ENCODE data around the gene MARK1.

Gene MARK1

GRCh38 chr1:220527908-220528678, at the start of gene MARK1:
TSS of gene MARK1 (plus strand) at chr1:220528136. CDS start at chr1:220528823, 687 bp downstream.
- Mint-ChIP-seq H3K27ac (no peak within 1 kb of the TSS), H3K27me3 (peaks cover 59% of the 10 kb centered on the region), H3K9me3 (ENCODE audit: low read depth) (no peaks in the 10 kb centered on the region), H3K4me3 (peak within 1 kb of the TSS; percentile 90), H3K36me3 (no peaks in the 10 kb centered on the region), H3K4me1 (ENCODE audit: low read depth) (peaks cover 8% of the 10 kb centered on the region)

DNA sequence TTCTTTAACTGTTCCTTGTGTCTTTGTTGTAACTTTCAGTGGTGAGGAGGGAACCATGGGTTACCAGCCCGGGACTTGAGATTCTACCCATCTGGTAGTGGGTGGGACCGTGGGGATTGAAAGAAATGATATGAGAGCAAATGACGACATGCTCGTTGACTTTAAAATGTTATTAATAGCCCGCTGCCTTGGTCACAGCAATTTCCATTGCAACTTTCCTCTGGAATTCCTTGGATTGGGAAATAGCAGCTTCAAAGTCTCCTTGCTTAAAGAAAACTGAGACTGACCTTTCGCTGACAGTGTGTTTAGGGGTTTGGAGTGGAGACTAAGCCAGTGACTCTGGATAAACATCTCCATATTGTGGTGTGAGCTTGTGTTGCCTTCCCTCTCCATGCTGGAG, 44.2 kb upstream of the MARK1 start:
- H3K27me3 Mint-ChIP-seq, result peaks cover 5% of the 10 kb centered on the region

GRCh38 chr1:220484135-220484534, 43.8 kb upstream of the MARK1 start:
- no peaks in the 10 kb centered on the region for H3K36me3 Mint-ChIP-seq
- H3K9me3 Mint-ChIP-seq (ENCODE audit: low read depth), result no peaks in the 10 kb centered on the region
- no peak overlapping the region for H3K27ac Mint-ChIP-seq
- peaks cover 5% of the 10 kb centered on the region for H3K27me3 Mint-ChIP-seq
- H3K4me3 Mint-ChIP-seq, result no peak overlapping the region
- H3K4me1 Mint-ChIP-seq (ENCODE audit: low read depth), result no peaks in the 10 kb centered on the region

More for the DNA sequence above, 44.2 kb upstream of the MARK1 start:
- no peaks in the 10 kb centered on the region for H3K36me3 Mint-ChIP-seq
- no peak overlapping the region for H3K27ac Mint-ChIP-seq
- H3K4me3 Mint-ChIP-seq, result no peak overlapping the region
- no peaks in the 10 kb centered on the region for H3K4me1 Mint-ChIP-seq (ENCODE audit: low read depth)
- no peaks in the 10 kb centered on the region for H3K9me3 Mint-ChIP-seq (ENCODE audit: low read depth)

DNA sequence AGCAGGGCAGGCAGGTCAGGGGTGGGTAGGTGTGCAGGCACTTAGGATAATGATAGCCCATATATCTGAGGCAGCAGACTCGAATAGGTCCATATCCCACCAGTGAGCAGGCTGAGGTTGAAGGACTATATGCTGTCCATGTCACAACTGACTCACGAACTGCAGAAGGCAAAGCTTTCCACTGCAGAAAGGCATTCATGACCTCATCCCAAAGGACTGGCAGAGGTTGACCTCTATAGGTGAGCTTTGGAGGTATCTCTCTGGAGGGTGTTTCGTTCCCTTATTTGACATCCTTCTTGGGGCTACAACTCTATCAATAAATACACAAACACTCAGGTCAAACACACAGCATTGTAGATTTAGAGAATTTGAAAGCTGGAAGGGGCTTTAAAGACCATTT, 42.8 kb upstream of the MARK1 start:
- no peaks in the 10 kb centered on the region for H3K9me3 Mint-ChIP-seq (ENCODE audit: low read depth)
- H3K4me1 Mint-ChIP-seq (ENCODE audit: low read depth), result no peaks in the 10 kb centered on the region
- no peak overlapping the region for H3K27ac Mint-ChIP-seq
- H3K4me3 Mint-ChIP-seq, result no peak overlapping the region
- no peaks in the 10 kb centered on the region for H3K36me3 Mint-ChIP-seq
- peaks cover 5% of the 10 kb centered on the region for H3K27me3 Mint-ChIP-seq

GRCh38 chr1:220485791-220486190, 42.1 kb upstream of the MARK1 start:
- Mint-ChIP-seq H3K36me3 (no peaks in the 10 kb centered on the region), H3K27me3 (peaks cover 5% of the 10 kb centered on the region), H3K4me1 (ENCODE audit: low read depth) (no peaks in the 10 kb centered on the region), H3K9me3 (ENCODE audit: low read depth) (no peaks in the 10 kb centered on the region), H3K4me3 (no peak overlapping the region), H3K27ac (no peak overlapping the region)

- H3K27ac Mint-ChIP-seq, result no peak overlapping the region
- peaks cover 5% of the 10 kb centered on the region for H3K27me3 Mint-ChIP-seq
- no peaks in the 10 kb centered on the region for H3K36me3 Mint-ChIP-seq
- H3K4me3 Mint-ChIP-seq, result no peak overlapping the region
- H3K9me3 Mint-ChIP-seq (ENCODE audit: low read depth), result no peaks in the 10 kb centered on the region
- no peaks in the 10 kb centered on the region for H3K4me1 Mint-ChIP-seq (ENCODE audit: low read depth)
These were observed 40.6 kb upstream of the MARK1 start for GRCh38 chr1:220487297-220487820.

DNA sequence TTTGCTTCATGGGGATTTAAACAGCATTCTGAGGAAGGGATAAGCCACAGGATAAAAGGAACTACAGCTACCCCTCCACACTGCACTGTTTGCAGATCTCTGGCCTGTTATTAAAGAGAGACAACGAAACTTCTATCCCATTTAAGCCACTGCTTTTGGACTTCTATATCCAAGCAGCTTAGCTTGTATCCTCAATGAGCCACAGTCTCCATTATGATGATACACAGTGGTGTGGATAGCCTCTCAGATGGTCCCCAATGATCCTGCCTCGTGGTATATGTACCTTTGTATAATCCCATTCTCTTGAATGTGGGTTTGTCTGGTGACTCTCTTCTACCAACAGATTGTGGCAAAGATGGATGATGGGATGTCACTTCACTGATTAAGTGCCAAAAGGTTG, 36.0 kb upstream of the MARK1 start:
- Mint-ChIP-seq H3K9me3 (ENCODE audit: low read depth) (no peaks in the 10 kb centered on the region), H3K4me1 (ENCODE audit: low read depth) (no peaks in the 10 kb centered on the region), H3K4me3 (no peak overlapping the region), H3K27ac (no peak overlapping the region), H3K36me3 (no peaks in the 10 kb centered on the region), H3K27me3 (peaks cover 13% of the 10 kb centered on the region)

DNA sequence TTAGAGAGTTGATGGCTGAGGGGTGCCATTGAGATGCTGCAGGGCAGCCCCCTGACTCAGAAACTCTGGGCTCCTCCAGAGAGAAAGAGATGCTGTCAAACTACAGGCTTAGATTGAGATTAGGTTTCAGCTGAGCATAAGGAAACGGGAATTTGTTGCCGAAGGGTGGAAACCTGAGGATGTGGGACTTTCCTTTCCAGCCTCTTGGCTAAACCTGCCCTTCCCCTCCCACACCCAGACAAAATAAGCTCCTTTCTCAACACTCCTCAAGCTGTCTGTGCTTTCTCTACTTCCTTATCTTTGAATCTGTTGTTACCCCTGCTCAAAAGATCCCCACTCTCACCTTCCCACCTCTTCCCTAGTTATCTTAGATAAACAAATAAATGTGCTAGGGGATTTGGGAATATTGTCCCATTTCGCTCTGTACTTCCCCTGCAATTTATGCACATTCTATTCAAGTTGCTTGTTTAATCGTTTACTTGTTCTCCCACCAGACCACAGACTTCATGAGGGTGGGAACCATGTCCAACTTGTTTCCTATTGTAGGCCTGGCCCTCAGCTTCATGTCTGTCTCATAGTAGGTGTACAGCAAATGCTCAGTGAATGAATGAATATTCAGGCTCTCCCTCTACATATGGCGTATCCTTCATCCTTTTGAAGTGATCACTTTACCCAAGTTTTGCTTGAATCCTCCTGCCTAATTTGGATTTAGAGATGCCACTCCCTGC, 30.6 kb upstream of the MARK1 start:
- Mint-ChIP-seq H3K36me3 (no peaks in the 10 kb centered on the region), H3K4me3 (no peak overlapping the region), H3K27me3 (peaks cover 12% of the 10 kb centered on the region), H3K9me3 (ENCODE audit: low read depth) (no peaks in the 10 kb centered on the region), H3K4me1 (ENCODE audit: low read depth) (no peaks in the 10 kb centered on the region), H3K27ac (no peak overlapping the region)

GRCh38 chr1:220498188-220498587, 29.7 kb upstream of the MARK1 start:
- Mint-ChIP-seq H3K27ac (no peak overlapping the region), H3K9me3 (ENCODE audit: low read depth) (no peaks in the 10 kb centered on the region), H3K4me3 (no peak overlapping the region), H3K36me3 (no peaks in the 10 kb centered on the region), H3K27me3 (peaks cover 12% of the 10 kb centered on the region), H3K4me1 (ENCODE audit: low read depth) (no peaks in the 10 kb centered on the region)

DNA sequence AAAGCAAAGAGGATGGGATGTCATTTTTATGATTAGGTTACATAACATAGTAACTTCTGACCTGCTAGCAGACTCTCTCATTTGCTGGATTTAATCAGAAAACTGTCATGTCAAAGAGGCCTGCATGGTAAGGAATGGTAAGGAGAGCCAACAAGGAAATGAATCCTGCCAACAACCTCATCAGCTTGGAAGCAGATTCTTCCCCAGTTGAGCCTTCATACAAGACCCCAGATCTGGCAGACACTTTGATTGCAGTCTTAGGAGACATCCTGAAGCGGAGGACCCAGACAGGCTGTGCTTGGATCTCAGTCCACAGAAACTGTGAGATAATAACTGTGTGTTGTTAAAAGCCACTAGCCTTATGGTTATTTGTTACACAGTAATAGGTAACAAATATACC, 27.6 kb upstream of the MARK1 start:
- Mint-ChIP-seq H3K9me3 (ENCODE audit: low read depth) (no peaks in the 10 kb centered on the region), H3K4me1 (ENCODE audit: low read depth) (no peaks in the 10 kb centered on the region), H3K27me3 (peaks cover 3% of the 10 kb centered on the region), H3K27ac (no peak overlapping the region), H3K4me3 (no peak overlapping the region), H3K36me3 (no peaks in the 10 kb centered on the region)

DNA sequence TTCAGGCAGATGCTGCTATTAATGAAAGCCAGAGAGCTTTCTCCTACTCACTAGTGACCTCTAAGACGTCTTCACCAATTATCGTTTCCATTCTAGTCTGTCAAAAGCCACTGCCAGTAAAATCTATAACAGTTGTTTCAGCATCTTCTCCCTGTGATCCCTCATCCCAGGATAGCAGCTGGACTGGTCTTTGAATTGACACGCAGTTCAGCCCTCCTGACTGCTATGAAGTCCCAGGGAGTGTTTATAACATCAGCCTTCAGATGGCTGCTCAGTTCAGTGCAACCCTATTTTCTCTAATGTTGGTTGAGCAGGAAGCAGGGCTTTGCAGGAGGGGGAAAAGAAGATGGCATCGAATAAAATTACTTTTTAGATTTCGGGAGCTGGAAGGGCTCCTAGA, 23.6 kb upstream of the MARK1 start:
- Mint-ChIP-seq H3K36me3 (no peaks in the 10 kb centered on the region), H3K4me3 (no peak overlapping the region), H3K9me3 (ENCODE audit: low read depth) (no peaks in the 10 kb centered on the region), H3K27ac (no peak overlapping the region), H3K27me3 (peaks cover 5% of the 10 kb centered on the region), H3K4me1 (ENCODE audit: low read depth) (no peaks in the 10 kb centered on the region)

DNA sequence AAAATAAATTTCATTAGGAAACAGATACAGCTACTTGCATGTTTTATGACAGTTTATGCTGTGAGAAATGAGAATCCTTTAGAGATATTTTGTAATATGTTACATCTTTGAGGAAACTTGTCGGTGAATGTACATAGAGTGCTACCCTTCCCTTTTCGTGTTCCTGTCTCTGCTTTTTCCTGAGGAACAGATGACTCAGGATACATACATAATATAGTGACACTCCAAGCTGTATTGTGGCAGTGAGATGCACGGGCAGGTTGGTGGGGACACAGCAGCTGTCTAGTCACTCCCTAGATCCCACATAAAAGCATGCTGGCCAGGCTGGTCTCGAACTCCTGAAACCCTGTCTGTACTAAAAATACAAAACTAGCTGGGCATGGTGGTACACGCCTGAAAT, 20.9 kb upstream of the MARK1 start:
- H3K36me3 Mint-ChIP-seq, result no peaks in the 10 kb centered on the region
- no peaks in the 10 kb centered on the region for H3K9me3 Mint-ChIP-seq (ENCODE audit: low read depth)
- H3K27me3 Mint-ChIP-seq, result peaks cover 8% of the 10 kb centered on the region
- H3K4me3 Mint-ChIP-seq, result no peak overlapping the region
- H3K4me1 Mint-ChIP-seq (ENCODE audit: low read depth), result no peaks in the 10 kb centered on the region
- no peak overlapping the region for H3K27ac Mint-ChIP-seq

DNA sequence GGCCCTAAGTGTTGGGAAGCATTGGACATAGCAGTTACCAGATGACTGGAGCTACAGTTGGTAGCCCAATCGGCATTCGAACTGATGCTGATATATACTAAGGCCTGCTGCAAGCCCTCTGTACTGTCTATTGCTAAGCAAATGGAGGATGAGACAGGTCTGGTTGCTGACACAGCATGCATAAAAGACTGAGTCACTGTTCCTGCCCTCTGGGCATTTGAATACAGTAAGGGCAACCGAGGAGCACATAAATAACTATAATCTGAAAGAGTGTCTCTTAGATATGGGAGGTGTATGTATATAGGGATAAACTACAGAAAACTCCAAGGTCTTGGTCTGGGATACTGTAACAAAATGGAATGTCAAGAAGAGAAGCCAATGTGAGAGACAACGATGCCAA, 16.8 kb upstream of the MARK1 start:
- peaks cover 10% of the 10 kb centered on the region for H3K27me3 Mint-ChIP-seq
- no peaks in the 10 kb centered on the region for H3K36me3 Mint-ChIP-seq
- H3K4me3 Mint-ChIP-seq, result no peak overlapping the region
- no peak overlapping the region for H3K27ac Mint-ChIP-seq
- H3K4me1 Mint-ChIP-seq (ENCODE audit: low read depth), result no peaks in the 10 kb centered on the region
- no peaks in the 10 kb centered on the region for H3K9me3 Mint-ChIP-seq (ENCODE audit: low read depth)

GRCh38 chr1:220511785-220512184, 16.2 kb upstream of the MARK1 start:
- Mint-ChIP-seq H3K36me3 (no peaks in the 10 kb centered on the region), H3K4me1 (ENCODE audit: low read depth) (no peaks in the 10 kb centered on the region), H3K27ac (no peak overlapping the region), H3K9me3 (ENCODE audit: low read depth) (no peaks in the 10 kb centered on the region), H3K4me3 (no peak overlapping the region), H3K27me3 (peaks cover 8% of the 10 kb centered on the region)

- Mint-ChIP-seq H3K27ac (no peak overlapping the region), H3K36me3 (no peaks in the 10 kb centered on the region), H3K27me3 (peaks cover 19% of the 10 kb centered on the region), H3K4me3 (no peak overlapping the region), H3K4me1 (ENCODE audit: low read depth) (no peaks in the 10 kb centered on the region), H3K9me3 (ENCODE audit: low read depth) (no peaks in the 10 kb centered on the region)
These were observed 14.1 kb upstream of the MARK1 start for GRCh38 chr1:220513834-220514233.

All from activated naive CD8-positive, alpha-beta T cell (primary cell).